ENCODE measurements around the gene LRRC8D. TPM values are rescaled to one million over a fixed set of nuclear protein-coding genes. Genes with fewer than 3 reads are reported as not detected.
A peak's percentile ranks its signal among the peaks of the same experiment; 100 is the strongest.

Gene LRRC8D
- total RNA-seq, 4 donors from 2014 or later, result 6.9 to 13.2 (median 8.8) TPM

DNA sequence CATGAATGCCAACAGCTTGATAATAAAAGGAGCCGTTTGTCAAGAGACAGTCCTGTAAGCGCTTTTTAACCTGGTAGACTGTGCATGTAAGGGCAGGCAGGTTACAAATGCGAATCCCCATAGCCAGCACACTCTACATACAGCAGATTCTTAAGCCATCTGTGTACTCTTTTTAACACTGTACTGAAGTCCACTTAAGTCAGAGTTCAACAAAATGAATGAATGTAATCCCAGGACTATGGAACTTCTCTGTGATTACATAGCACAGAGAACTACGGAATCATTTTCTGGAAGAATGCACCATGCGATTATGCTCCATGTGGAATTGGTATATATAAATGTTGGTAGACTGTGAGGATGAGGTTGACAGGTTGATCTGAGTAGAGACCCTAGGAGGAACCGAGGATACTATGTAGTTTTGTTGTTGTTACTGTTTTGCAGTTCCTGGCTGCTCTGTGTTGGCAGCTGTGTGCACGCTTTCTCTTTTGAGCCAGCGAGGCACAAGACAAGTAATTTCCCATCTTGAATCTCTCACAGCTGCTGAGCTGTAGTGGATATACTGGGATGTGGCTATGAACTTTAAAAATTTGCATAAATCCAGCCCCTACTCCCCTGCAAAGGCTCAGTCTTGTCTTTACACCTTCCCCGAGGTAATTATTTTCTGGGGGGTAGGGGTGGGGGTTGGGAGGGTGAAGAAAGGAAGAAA is 21.9 kb downstream of the LRRC8D start:
- TF ChIP-seq, protein P1, sequence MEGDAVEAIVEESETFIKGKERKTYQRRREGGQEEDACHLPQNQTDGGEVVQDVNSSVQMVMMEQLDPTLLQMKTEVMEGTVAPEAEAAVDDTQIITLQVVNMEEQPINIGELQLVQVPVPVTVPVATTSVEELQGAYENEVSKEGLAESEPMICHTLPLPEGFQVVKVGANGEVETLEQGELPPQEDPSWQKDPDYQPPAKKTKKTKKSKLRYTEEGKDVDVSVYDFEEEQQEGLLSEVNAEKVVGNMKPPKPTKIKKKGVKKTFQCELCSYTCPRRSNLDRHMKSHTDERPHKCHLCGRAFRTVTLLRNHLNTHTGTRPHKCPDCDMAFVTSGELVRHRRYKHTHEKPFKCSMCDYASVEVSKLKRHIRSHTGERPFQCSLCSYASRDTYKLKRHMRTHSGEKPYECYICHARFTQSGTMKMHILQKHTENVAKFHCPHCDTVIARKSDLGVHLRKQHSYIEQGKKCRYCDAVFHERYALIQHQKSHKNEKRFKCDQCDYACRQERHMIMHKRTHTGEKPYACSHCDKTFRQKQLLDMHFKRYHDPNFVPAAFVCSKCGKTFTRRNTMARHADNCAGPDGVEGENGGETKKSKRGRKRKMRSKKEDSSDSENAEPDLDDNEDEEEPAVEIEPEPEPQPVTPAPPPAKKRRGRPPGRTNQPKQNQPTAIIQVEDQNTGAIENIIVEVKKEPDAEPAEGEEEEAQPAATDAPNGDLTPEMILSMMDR (IDR thresholded peaks at IDR 0.05), result no peak
- ATAC-seq (ENCODE audit: low FRiP score) (peak; percentile 66), DNase-seq (ENCODE audit: low spot score) (no peak)

DNA sequence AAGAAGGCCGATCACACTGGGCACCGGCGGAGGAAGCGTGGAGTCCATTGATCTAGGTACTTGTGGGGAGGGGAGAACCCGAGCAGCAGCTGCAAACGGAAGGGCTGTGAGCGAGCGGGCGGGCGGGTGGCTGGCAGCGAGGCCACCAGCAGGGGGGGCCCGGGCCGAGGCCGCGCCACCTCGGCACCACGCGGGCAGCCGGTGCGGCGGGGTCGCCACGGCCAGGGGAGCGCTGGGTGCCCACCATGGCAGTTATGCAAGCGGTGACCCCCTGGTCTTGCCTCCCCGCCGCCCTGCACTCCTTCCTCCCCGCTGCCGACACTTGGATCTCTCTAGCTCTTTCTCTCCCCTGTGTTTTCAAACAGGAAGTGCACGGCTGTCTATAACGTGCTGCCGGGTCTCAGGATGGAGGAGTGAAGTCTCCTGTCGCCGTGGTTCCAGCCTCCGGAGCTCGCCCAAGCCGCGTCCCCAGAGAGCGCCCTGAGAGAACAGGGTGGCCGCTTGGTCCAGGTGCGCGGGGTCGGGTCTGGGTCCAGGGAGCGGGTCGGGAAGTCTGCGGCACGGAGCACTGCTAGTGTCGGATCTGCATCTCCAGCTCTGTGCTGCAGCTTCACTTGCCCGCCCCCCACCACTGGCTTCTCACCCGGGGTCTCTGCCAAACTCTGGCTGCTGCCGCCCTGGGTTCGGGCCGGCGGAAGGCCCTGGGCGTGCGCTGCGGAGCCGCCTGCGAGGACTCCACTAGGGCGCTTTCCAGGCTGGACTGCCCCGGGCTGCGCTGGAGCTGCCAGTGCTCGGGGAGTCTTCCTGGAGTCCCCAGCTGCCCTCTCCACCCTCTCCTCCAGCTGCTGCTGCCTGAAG is 22.7 kb downstream of the LRRC8D start:
- peak; percentile 97 for ATAC-seq (ENCODE audit: low FRiP score)
- peak; percentile 28 for DNase-seq (ENCODE audit: low spot score)
- TF ChIP-seq, protein P1 (IDR thresholded peaks at IDR 0.05), result peak in 2 of 3 donors; percentile 12 to 74

DNA sequence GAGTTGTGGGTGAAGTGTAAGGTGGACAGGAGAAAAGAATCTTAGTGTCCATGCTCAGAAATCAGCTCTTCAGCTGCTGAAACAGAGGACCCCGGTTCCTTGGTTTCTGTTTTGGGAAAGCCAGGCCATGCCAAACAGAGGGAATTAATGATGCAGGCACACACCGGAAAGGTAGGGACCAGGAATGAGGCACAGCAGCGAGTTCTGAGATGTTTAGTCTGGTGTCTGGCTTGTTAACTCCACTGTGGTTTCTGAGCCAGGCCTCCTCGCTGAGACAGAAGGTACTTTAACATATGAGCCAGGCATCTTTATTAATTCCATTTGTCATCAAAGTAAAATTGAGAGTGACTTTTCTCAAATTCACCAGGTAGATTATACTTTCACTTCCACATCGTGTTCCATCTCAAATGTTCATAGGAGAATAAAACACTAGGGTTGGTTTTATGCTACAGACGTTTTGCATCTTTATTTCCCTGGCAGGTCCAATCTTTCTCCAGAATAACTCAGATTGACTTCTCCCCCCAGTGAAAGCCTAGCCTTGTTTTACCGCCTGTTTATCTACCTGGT is 23.5 kb downstream of the LRRC8D start:
- TF ChIP-seq, protein P1 (IDR thresholded peaks at IDR 0.05), result no peak
- DNase-seq (ENCODE audit: low spot score) (no peak), ATAC-seq (ENCODE audit: low FRiP score) (no peak)

DNA sequence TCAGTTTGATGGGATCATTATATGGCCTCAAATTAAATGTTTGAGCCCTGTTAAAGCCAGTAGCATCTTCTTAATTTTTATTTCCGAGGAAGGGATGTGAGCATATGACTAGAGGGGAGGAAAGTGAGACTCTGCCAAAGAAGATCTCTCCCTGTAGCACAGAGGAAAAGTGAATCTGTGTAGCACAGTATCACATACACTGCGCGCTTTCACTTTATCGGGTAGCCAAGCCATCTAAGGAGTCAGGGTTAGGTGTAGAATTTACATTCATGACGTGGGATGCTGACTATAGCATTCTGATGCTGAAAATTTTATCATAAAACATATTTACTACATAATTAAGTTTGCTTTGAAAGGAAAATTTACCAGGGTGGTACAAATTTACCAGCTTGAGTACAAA is 24.0 kb downstream of the LRRC8D start:
- TF ChIP-seq, protein P1 (IDR thresholded peaks at IDR 0.05), result no peak
- no peak for DNase-seq (ENCODE audit: low spot score)
- ATAC-seq (ENCODE audit: low FRiP score), result no peak

DNA sequence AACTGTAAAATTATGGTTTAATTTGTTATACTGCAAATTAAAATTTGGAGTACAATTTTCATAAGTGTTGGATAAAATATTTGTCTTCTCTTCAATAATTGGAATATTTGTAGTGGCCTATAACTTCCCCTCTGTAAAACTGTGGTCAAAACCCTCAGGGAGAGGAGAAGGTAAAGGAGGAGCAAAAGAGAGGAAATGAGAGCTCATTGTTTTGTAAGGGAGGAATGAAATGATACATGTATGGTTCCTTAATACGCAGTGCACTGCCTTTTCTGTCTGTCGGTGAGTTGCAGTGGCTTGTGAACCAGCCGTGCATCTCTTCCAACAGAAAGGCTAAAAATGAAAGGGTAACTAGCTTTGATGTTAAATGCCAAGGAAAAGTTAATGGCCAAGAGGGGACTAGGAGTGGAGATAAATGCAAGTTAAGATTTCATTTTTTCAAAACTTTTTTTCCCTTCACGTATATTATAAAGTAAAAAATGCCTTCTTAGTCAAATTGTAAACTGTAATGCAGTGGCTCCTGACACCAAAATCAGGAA is 26.4 kb downstream of the LRRC8D start:
- TF ChIP-seq, protein P1 (IDR thresholded peaks at IDR 0.05), result no peak
- DNase-seq (ENCODE audit: low spot score) (no peak), ATAC-seq (ENCODE audit: low FRiP score) (no peak)

DNA sequence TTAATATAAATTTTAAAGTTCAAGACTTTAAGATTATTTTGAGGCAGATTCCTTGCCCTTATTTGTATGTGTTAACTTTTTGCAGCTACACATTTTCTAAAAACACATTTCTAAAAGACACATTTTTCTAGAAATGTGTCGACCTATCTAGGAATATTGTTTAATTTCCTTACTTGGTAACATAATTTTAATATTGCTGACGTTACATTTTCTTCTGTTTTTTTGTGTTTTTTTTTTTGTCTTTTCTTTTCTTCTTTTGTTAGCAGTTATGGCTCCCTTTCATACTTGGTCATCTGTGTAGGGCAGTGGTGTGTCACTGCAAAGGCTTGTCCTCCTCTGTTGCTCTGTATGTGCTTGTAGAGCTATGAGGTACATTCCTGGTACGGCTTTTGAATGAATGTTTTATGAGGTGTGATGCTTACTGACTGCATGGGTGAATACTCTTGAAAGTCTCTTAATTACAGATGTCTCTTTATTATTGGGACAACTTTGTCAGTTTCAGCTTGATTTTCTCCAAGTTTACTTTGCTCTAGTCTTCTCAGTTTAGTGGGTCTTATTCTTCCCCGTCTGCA is 30.1 kb downstream of the LRRC8D start:
- DNase-seq (ENCODE audit: low spot score) (no peak), ATAC-seq (ENCODE audit: low FRiP score) (no peak)
- TF ChIP-seq, protein P1 (IDR thresholded peaks at IDR 0.05), result no peak
